SK-N-SH (cell line): ENCODE results near the gene TPH2. TPM values are rescaled to one million over a fixed set of nuclear protein-coding genes. Genes with fewer than 3 reads are reported as not detected.

Experiments
- CTCF ChIA-PET: fragments of 300-600, 350-600 bp; formaldehyde crosslinking; extraction: SDS; loops from one replicate; lab custom pipeline; 2021; lab: Yijun Ruan, JAX
- POLR2A ChIA-PET: fragments of 350-600 bp; sonication (Branson Sonifier 250); formaldehyde crosslinking; extraction: SDS; loops from one replicate; lab custom pipeline; 2020; ENCODE audit warnings: antibody characterized with exemption, inconsistent platforms; lab: Yijun Ruan, JAX
- DNase-seq: peaks from one replicate; pipeline ENCODE4 v3.0.0; 2012
- H2AFZ ChIP-seq: fragments of 200-600 bp; sonication (generic); 2 replicates; pipeline ENCODE4 v1.8.1; 2016; ENCODE audit warnings: antibody characterized with exemption, mild to moderate bottlenecking, low read depth
- H3F3A ChIP-seq: fragments of 200-600 bp; sonication (generic); replicated peaks from 2 replicates; pipeline ENCODE3; 2016; ENCODE audit warnings: antibody characterized with exemption, mild to moderate bottlenecking; ENCODE audit not compliant: insufficient read depth
- H3K27ac ChIP-seq, 2 experiments: fragments of 200-500 bp in 1 of 2; fragments of 200-600 bp in 1 of 2; sonication (Bioruptor generic) in 1 of 2; sonication (generic), shearing (Covaris generic) in 1 of 2; 2 replicates each; pipeline versions ENCODE4 v1.5.1 to v1.6.1; 2014 to 2016; ENCODE audit warnings: low read depth in 2 of 2, inconsistent platforms in 1 of 2, low read length in 1 of 2, mild to moderate bottlenecking in 1 of 2, mixed read lengths in 1 of 2
- H3K27me3 ChIP-seq: fragments of 200-600 bp; sonication (generic), shearing (Covaris generic); 2 replicates; pipeline ENCODE4 v1.6.1; 2016; ENCODE audit warnings: mixed run types; ENCODE audit not compliant: insufficient read depth
- H3K36me3 ChIP-seq, 2 experiments: fragments of 200-500 bp in 1 of 2; fragments of 200-600 bp in 1 of 2; sonication (Bioruptor generic) in 1 of 2; sonication (generic) in 1 of 2; replicated peaks in 1 of 2; 2 replicates each; pipeline versions ENCODE3 to v1.5.1; 2014 to 2016; ENCODE audit warnings: low read length in 1 of 2, mild to moderate bottlenecking in 1 of 2; ENCODE audit not compliant: insufficient read depth in 2 of 2, control insufficient read depth in 1 of 2
- H3K4me1 ChIP-seq, 2 experiments: fragments of 200-500 bp in 1 of 2; fragments of 200-600 bp in 1 of 2; sonication (Bioruptor generic) in 1 of 2; sonication (generic), shearing (Covaris generic) in 1 of 2; 2 replicates each; pipeline versions ENCODE4 v1.5.1 to v1.6.1; 2014 to 2016; ENCODE audit warnings: low read depth in 1 of 2, low read length in 1 of 2, mixed run types in 1 of 2; ENCODE audit not compliant: insufficient read depth in 2 of 2, control insufficient read depth in 1 of 2
- H3K4me2 ChIP-seq: fragments of 200-600 bp; sonication (generic), shearing (Covaris generic); 2 replicates; pipeline ENCODE4 v1.6.1; 2017; ENCODE audit warnings: mixed run types
- H3K4me3 ChIP-seq, 2 experiments: fragments of 200-500 bp in 1 of 2; fragments of 200-600 bp in 1 of 2; sonication (Bioruptor generic) in 1 of 2; sonication (generic), shearing (Covaris generic) in 1 of 2; 2 replicates each; pipeline versions ENCODE4 v1.5.1 to v1.8.1; 2014 to 2016; ENCODE audit warnings: low read depth in 2 of 2, inconsistent platforms in 1 of 2, low read length in 1 of 2, mild to moderate bottlenecking in 1 of 2, mixed read lengths in 1 of 2, moderate library complexity in 1 of 2
- H3K79me2 ChIP-seq: fragments of 200-600 bp; sonication (generic); 2 replicates; pipeline ENCODE4 v1.8.1; 2017; ENCODE audit warnings: mild to moderate bottlenecking; ENCODE audit not compliant: insufficient read depth
- H3K9ac ChIP-seq: fragments of 200-600 bp; sonication (generic); 2 replicates; pipeline ENCODE4 v1.6.1; 2017; ENCODE audit warnings: mixed run types
- H3K9me2 ChIP-seq: fragments of 200-600 bp; sonication (generic); 2 replicates; pipeline ENCODE4 v1.6.1; 2017; ENCODE audit warnings: mixed run types
- H3K9me3 ChIP-seq: fragments of 200-600 bp; sonication (generic); 2 replicates; pipeline ENCODE4 v1.6.1; 2017; ENCODE audit warnings: mixed run types, mild to moderate bottlenecking, moderate library complexity
- H4K20me1 ChIP-seq: fragments of 200-600 bp; sonication (generic); 2 replicates; pipeline ENCODE4 v1.6.1; 2017; ENCODE audit warnings: mild to moderate bottlenecking, mixed run types; ENCODE audit not compliant: insufficient read depth
- CHD2 ChIP-seq: fragments of 150-350 bp; IDR thresholded peaks from 2 replicates; pipeline ENCODE4 v1.6.1; 2018; ENCODE audit warnings: low read length; ENCODE audit not compliant: partially characterized antibody
- EP300 ChIP-seq, 2 experiments: IDR thresholded peaks; 2 replicates each; pipeline versions ENCODE4 v1.4.0 to v1.6.1; 2012; ENCODE audit warnings: borderline replicate concordance in 1 of 2, low read depth in 1 of 2, low read length in 1 of 2
- GABPA ChIP-seq: IDR thresholded peaks from 2 replicates; pipeline ENCODE4 v1.4.0; 2012; ENCODE audit warnings: low read depth, mild to moderate bottlenecking
- GATA2 ChIP-seq: sonication (generic); formaldehyde crosslinking; IDR thresholded peaks from 2 replicates; pipeline ENCODE4 v1.5.0; 2020; ENCODE audit warnings: mild to moderate bottlenecking, missing genetic modification reagents
- MEF2A ChIP-seq: IDR thresholded peaks from 2 replicates; pipeline ENCODE4 v1.4.0; 2012; ENCODE audit warnings: low read depth, borderline replicate concordance
- NFIC ChIP-seq: IDR thresholded peaks from 2 replicates; pipeline ENCODE4 v1.4.0; 2012; ENCODE audit warnings: borderline replicate concordance
- POLR2AphosphoS5 ChIP-seq: IDR thresholded peaks from 2 replicates; pipeline ENCODE4 v1.6.1; 2012; ENCODE audit warnings: low read depth, low read length
- RXRA ChIP-seq: IDR thresholded peaks from 2 replicates; pipeline ENCODE4 v1.4.0; 2012; ENCODE audit warnings: low read depth, mild to moderate bottlenecking, borderline replicate concordance
- TCF12 ChIP-seq: IDR thresholded peaks from 2 replicates; pipeline ENCODE4 v1.4.0; 2012
- TEAD4 ChIP-seq: IDR thresholded peaks from 2 replicates; pipeline ENCODE4 v1.4.0; 2012; ENCODE audit warnings: mild to moderate bottlenecking, borderline replicate concordance; ENCODE audit not compliant: insufficient read depth
- WGBS: methylation state at CpG from one replicate; pipeline ENCODE4 v1.1.6; 2017; ENCODE audit warnings: low lambda C conversion rate; 5-methylcytosine and 5-hydroxymethylcytosine counted together
- polyA plus RNA-seq, 3 experiments: library from polyadenylated mRNA; depleted of rRNA; stranded (reverse); fragments of >200 nt; gene quantifications; 2 replicates each; pipeline ENCODE4 v1.2.3, GENCODE V29; 2012
- TF ChIP-seq, protein P1 (sequence below): IDR thresholded peaks from 2 replicates; pipeline ENCODE4; 2012
- TF ChIP-seq, protein P2 (sequence below): fragments of 150-350 bp; IDR thresholded peaks from 2 replicates; pipeline ENCODE4 v1.6.1; 2016; ENCODE audit warnings: mild to moderate bottlenecking, low read depth, low read length
- TF ChIP-seq, protein P3 (sequence below): IDR thresholded peaks from 2 replicates; pipeline ENCODE4 v1.4.0; 2012; ENCODE audit warnings: low read depth, borderline replicate concordance
- TF ChIP-seq, protein P4 (sequence below): IDR thresholded peaks from 2 replicates; pipeline ENCODE4 v1.4.0; 2012; ENCODE audit warnings: low read depth
- TF ChIP-seq, protein P5 (sequence below): IDR thresholded peaks from 2 replicates; pipeline ENCODE4 v1.4.0; 2012; ENCODE audit warnings: low read depth, borderline replicate concordance
- TF ChIP-seq, protein P6 (sequence below): fragments of 200-600 bp; sonication (generic); IDR thresholded peaks from 2 replicates; pipeline ENCODE4 v1.6.1; 2017; ENCODE audit warnings: antibody characterized with exemption, mild to moderate bottlenecking, moderate library complexity

The TPH2 gene
- polyA plus RNA-seq, 1 of the 3 experiments (the other 2 are of a cell fraction) = not detected

DNA sequence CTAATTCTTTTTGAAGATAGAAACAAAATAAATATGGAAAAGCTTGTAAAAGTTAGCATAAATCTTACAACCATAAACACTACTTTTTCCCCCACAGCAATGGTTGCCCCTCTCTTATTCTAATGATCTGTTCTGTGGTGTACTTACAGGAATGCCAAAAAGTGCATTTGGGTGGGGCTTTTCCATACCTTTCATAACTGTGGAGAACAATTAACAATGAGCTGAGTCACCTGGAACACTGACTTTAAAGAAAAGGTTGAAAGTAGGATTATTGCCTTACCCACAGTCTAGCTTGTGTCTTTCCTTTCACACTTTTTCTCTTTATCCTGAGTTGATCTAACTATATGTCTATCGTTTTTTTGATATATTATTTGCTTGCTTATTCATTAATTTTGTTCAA, 86.9 kb downstream of the TPH2 start:
- no peaks in the 10 kb centered on the region for H3F3A ChIP-seq
- H3K9ac ChIP-seq = no peak overlapping the region
- no peaks in the 10 kb centered on the region for H3K79me2 ChIP-seq
- no peaks in the 10 kb centered on the region for H3K4me1 ChIP-seq
- no peaks in the 10 kb centered on the region for H3K36me3 ChIP-seq
- no peak overlapping the region for H3K4me2 ChIP-seq
- H3K4me3 ChIP-seq = no peak overlapping the region
- TF ChIP-seq, protein P1, sequence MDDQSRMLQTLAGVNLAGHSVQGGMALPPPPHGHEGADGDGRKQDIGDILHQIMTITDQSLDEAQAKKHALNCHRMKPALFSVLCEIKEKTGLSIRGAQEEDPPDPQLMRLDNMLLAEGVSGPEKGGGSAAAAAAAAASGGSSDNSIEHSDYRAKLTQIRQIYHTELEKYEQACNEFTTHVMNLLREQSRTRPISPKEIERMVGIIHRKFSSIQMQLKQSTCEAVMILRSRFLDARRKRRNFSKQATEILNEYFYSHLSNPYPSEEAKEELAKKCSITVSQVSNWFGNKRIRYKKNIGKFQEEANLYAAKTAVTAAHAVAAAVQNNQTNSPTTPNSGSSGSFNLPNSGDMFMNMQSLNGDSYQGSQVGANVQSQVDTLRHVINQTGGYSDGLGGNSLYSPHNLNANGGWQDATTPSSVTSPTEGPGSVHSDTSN = no peak
- TF ChIP-seq TCF12 (no peak), POLR2AphosphoS5 (no peak), RXRA (no peak), TEAD4 (no peak), NFIC (no peak), GATA2 (CRISPR knock-in tag) (no peak), CHD2 (no peak), GABPA (no peak)
- TF ChIP-seq, protein P2, sequence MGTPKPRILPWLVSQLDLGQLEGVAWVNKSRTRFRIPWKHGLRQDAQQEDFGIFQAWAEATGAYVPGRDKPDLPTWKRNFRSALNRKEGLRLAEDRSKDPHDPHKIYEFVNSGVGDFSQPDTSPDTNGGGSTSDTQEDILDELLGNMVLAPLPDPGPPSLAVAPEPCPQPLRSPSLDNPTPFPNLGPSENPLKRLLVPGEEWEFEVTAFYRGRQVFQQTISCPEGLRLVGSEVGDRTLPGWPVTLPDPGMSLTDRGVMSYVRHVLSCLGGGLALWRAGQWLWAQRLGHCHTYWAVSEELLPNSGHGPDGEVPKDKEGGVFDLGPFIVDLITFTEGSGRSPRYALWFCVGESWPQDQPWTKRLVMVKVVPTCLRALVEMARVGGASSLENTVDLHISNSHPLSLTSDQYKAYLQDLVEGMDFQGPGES = no peak
- TF ChIP-seq, protein P3, sequence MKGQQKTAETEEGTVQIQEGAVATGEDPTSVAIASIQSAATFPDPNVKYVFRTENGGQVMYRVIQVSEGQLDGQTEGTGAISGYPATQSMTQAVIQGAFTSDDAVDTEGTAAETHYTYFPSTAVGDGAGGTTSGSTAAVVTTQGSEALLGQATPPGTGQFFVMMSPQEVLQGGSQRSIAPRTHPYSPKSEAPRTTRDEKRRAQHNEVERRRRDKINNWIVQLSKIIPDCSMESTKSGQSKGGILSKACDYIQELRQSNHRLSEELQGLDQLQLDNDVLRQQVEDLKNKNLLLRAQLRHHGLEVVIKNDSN = no peak
- TF ChIP-seq, protein P4, sequence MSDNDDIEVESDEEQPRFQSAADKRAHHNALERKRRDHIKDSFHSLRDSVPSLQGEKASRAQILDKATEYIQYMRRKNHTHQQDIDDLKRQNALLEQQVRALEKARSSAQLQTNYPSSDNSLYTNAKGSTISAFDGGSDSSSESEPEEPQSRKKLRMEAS = no peak
- TF ChIP-seq, all 33 proteins: peak for 0
- no peaks in the 10 kb centered on the region for H3K9me2 ChIP-seq
- WGBS = 0% methylated on average over 1 of the region's 1 CpG
- no peak overlapping the region for H3K27ac ChIP-seq
- CTCF ChIA-PET = interaction anchor here (1.2 to 2.9 kb wide), 2 partner anchors 9 to 321 kb away, joined by 3 to 19 read pairs; no protein-coding TSS in a partner anchor
- H2AFZ ChIP-seq = no peak overlapping the region
- no peaks in the 10 kb centered on the region for H3K9me3 ChIP-seq
- POLR2A ChIA-PET = no interaction called here
- H3K27me3 ChIP-seq = no peaks in the 10 kb centered on the region
- H4K20me1 ChIP-seq = no peaks in the 10 kb centered on the region
- no peak for DNase-seq

DNA sequence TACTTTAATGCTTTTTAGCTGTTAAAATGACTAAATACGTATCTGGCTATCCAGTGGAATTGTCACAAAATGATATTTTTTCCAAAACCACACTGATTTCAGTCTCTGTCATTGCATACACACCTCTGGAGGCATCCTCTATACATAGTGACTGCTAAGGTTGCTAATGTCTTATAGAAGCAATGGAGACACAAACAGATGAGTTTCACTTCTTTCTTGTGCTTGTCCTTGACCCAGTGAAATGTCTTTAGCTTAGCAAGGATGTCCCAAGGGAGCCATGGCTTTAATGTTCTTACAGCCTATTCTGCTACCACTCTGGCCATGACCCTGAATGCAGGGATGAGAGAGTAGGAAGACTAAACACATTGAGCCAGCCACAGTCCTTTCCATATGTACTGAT, 90.3 kb downstream of the TPH2 start:
- Histone ChIP-seq H3K79me2 (no peaks in the 10 kb centered on the region), H3F3A (no peaks in the 10 kb centered on the region), H4K20me1 (no peaks in the 10 kb centered on the region), H3K36me3 (no peaks in the 10 kb centered on the region), H3K4me2 (no peak overlapping the region), H3K9me3 (no peaks in the 10 kb centered on the region), H3K27me3 (no peaks in the 10 kb centered on the region), H3K9ac (no peak overlapping the region), H3K4me3 (no peak overlapping the region), H3K9me2 (no peaks in the 10 kb centered on the region), H3K27ac (no peak overlapping the region), H2AFZ (no peak overlapping the region), H3K4me1 (no peaks in the 10 kb centered on the region)
- ChIA-PET CTCF (no interaction called here), POLR2A (no interaction called here)
- WGBS = 3% methylated on average over 1 of the region's 1 CpG
- no peak for DNase-seq
- TF ChIP-seq, protein P5, sequence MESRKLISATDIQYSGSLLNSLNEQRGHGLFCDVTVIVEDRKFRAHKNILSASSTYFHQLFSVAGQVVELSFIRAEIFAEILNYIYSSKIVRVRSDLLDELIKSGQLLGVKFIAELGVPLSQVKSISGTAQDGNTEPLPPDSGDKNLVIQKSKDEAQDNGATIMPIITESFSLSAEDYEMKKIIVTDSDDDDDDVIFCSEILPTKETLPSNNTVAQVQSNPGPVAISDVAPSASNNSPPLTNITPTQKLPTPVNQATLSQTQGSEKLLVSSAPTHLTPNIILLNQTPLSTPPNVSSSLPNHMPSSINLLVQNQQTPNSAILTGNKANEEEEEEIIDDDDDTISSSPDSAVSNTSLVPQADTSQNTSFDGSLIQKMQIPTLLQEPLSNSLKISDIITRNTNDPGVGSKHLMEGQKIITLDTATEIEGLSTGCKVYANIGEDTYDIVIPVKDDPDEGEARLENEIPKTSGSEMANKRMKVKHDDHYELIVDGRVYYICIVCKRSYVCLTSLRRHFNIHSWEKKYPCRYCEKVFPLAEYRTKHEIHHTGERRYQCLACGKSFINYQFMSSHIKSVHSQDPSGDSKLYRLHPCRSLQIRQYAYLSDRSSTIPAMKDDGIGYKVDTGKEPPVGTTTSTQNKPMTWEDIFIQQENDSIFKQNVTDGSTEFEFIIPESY = no peak
- TF ChIP-seq, protein P4 = no peak
- TF ChIP-seq MEF2A (no peak), NFIC (no peak), TCF12 (no peak), EP300 (IDR thresholded peaks at IDR 0.05; ENCODE audit: borderline replicate concordance in 1 of 2, low read depth in 1 of 2, low read length in 1 of 2) (no peak)
- TF ChIP-seq, protein P6, sequence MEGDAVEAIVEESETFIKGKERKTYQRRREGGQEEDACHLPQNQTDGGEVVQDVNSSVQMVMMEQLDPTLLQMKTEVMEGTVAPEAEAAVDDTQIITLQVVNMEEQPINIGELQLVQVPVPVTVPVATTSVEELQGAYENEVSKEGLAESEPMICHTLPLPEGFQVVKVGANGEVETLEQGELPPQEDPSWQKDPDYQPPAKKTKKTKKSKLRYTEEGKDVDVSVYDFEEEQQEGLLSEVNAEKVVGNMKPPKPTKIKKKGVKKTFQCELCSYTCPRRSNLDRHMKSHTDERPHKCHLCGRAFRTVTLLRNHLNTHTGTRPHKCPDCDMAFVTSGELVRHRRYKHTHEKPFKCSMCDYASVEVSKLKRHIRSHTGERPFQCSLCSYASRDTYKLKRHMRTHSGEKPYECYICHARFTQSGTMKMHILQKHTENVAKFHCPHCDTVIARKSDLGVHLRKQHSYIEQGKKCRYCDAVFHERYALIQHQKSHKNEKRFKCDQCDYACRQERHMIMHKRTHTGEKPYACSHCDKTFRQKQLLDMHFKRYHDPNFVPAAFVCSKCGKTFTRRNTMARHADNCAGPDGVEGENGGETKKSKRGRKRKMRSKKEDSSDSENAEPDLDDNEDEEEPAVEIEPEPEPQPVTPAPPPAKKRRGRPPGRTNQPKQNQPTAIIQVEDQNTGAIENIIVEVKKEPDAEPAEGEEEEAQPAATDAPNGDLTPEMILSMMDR = no peak
